Non-pigmented ciliary epithelial cell (primary cell): ENCODE data around the gene CACNG7.

Experiments used
- DNase-seq: peaks from one replicate; pipeline ENCODE4 v3.0.0-alpha.2; 2010; ENCODE audit warnings: low read depth

The CACNG7 gene

GRCh38 chr19:53957448-53958167 lies 48.5 kb downstream of the CACNG7 start:
- DNase-seq: no peak

GRCh38 chr19:53958168-53958571 lies 49.1 kb downstream of the CACNG7 start:
- DNase-seq: no peak

- DNase-seq: no peak
These were observed 50.0 kb downstream of the CACNG7 start for GRCh38 chr19:53958823-53959757.

- DNase-seq: no peak
These were observed 51.1 kb downstream of the CACNG7 start for GRCh38 chr19:53960187-53960586.

GRCh38 chr19:53960886-53961285 lies 51.8 kb downstream of the CACNG7 start:
- DNase-seq: no peak

GRCh38 chr19:53961523-53962356 lies 52.7 kb downstream of the CACNG7 start:
- DNase-seq: no peak

GRCh38 chr19:53962887-53963431 lies 53.9 kb downstream of the CACNG7 start, which contains the start of gene CACNG8:
Gene CACNG8 (plus strand): TSS chr19:53962937.
- no peak for DNase-seq

GRCh38 chr19:53965091-53965490 lies 56.0 kb downstream of the CACNG7 start:
- no peak for DNase-seq

GRCh38 chr19:53966931-53967330 lies 57.9 kb downstream of the CACNG7 start:
- DNase-seq: no peak

GRCh38 chr19:53969366-53969765 lies 60.3 kb downstream of the CACNG7 start:
- DNase-seq: no peak

GRCh38 chr19:53971673-53972072 lies 62.6 kb downstream of the CACNG7 start:
- DNase-seq: no peak

- DNase-seq: peak; percentile 65
These were observed 68.4 kb downstream of the CACNG7 start for GRCh38 chr19:53977429-53977990.

- peak; percentile 89 for DNase-seq
These were observed 69.1 kb downstream of the CACNG7 start for GRCh38 chr19:53977991-53978731.

GRCh38 chr19:53978975-53979801 lies 70.1 kb downstream of the CACNG7 start:
- no peak for DNase-seq

- no peak for DNase-seq
These were observed 71.7 kb downstream of the CACNG7 start for GRCh38 chr19:53980539-53981375.

- DNase-seq: no peak
These were observed 72.4 kb downstream of the CACNG7 start for GRCh38 chr19:53981376-53981951.

GRCh38 chr19:53982001-53982451 lies 72.9 kb downstream of the CACNG7 start:
- no peak for DNase-seq

- DNase-seq: no peak
These were observed 73.5 kb downstream of the CACNG7 start for GRCh38 chr19:53982611-53983010.
